MM.1S (cell line): ENCODE data around the gene RAB20.

Source experiments
- DNase-seq: peaks from one replicate; pipeline ENCODE4 v3.0.0-alpha.2; 2015
- H2AFZ ChIP-seq: fragments of 300-600 bp; sonication (generic); 2 replicates; pipeline ENCODE4 v1.6.0; 2016; ENCODE audit warnings: antibody characterized with exemption, low read length
- H3F3A ChIP-seq: fragments of 300-600 bp; sonication (generic); 2 replicates; pipeline ENCODE4 v1.6.1; 2016; ENCODE audit warnings: mild to moderate bottlenecking, antibody characterized with exemption, low read length, moderate library complexity, mixed read lengths; ENCODE audit not compliant: insufficient read depth
- H3K27ac ChIP-seq: fragments of 300-600 bp; sonication (generic); 2 replicates; pipeline ENCODE4 v1.5.1; 2016; ENCODE audit warnings: mild to moderate bottlenecking, low read length
- H3K27me3 ChIP-seq: fragments of 300-600 bp; sonication (generic); replicated peaks from 2 replicates; pipeline ENCODE4 v1.6.0; 2016; ENCODE audit warnings: low read length; ENCODE audit not compliant: insufficient read depth
- H3K36me3 ChIP-seq: fragments of 300-600 bp; sonication (generic); replicated peaks from 2 replicates; pipeline ENCODE4 v1.6.1; 2016; ENCODE audit warnings: mild to moderate bottlenecking, low read length, mixed read lengths; ENCODE audit not compliant: insufficient read depth
- H3K4me1 ChIP-seq: fragments of 300-600 bp; sonication (generic); 2 replicates; pipeline ENCODE4 v1.6.1; 2016; ENCODE audit warnings: low read length, mixed read lengths
- H3K4me2 ChIP-seq: fragments of 300-600 bp; sonication (generic); 2 replicates; pipeline ENCODE4 v1.6.0; 2016; ENCODE audit warnings: low read depth, low read length
- H3K4me3 ChIP-seq: fragments of 300-600 bp; sonication (generic); 2 replicates; pipeline ENCODE4 v1.5.1; 2016; ENCODE audit warnings: low read length, mixed read lengths
- H3K79me2 ChIP-seq: fragments of 300-600 bp; sonication (generic); 2 replicates; pipeline ENCODE4 v1.6.1; 2016; ENCODE audit warnings: mixed run types, low read length, mixed read lengths
- H3K9ac ChIP-seq: fragments of 300-600 bp; sonication (generic); 2 replicates; pipeline ENCODE4 v1.6.1; 2016; ENCODE audit warnings: low read length, mixed read lengths
- H3K9me2 ChIP-seq: fragments of 300-600 bp; sonication (generic); replicated peaks from 2 replicates; pipeline ENCODE4 v1.6.1; 2016; ENCODE audit warnings: mild to moderate bottlenecking, low read length, mixed read lengths; ENCODE audit not compliant: insufficient read depth
- H3K9me3 ChIP-seq: fragments of 300-600 bp; sonication (generic); replicated peaks from 2 replicates; pipeline ENCODE4 v1.6.1; 2016; ENCODE audit warnings: mild to moderate bottlenecking, low read length, mixed read lengths; ENCODE audit not compliant: insufficient read depth
- H4K20me1 ChIP-seq: fragments of 300-600 bp; sonication (generic); 2 replicates; pipeline ENCODE4 v1.6.1; 2016; ENCODE audit warnings: mild to moderate bottlenecking, low read length, moderate library complexity, mixed read lengths; ENCODE audit not compliant: insufficient read depth
- CTCF ChIP-seq: fragments of 300-600 bp; sonication (generic); IDR thresholded peaks from 2 replicates; pipeline ENCODE4 v1.5.1; 2016; ENCODE audit warnings: antibody characterized with exemption, low read length, mixed read lengths
- EZH2 ChIP-seq: fragments of 300-600 bp; sonication (generic); optimal IDR thresholded peaks from 2 replicates; pipeline ENCODE3; 2017; ENCODE audit warnings: low read depth, mild to moderate bottlenecking, antibody characterized with exemption, low read length, mixed read lengths
- EZH2phosphoT487 ChIP-seq: fragments of 300-600 bp; sonication (generic); IDR thresholded peaks from 2 replicates; pipeline ENCODE4 v1.6.1; 2018; ENCODE audit warnings: antibody characterized with exemption, low read length

The RAB20 gene

GRCh38 chr13:110480161-110480560 lies 81.4 kb downstream of the RAB20 start:
- Histone ChIP-seq H4K20me1 (no peaks in the 10 kb centered on the region), H3K36me3 (no peaks in the 10 kb centered on the region), H3K4me2 (no peak overlapping the region), H3K9ac (no peak overlapping the region), H3K79me2 (no peaks in the 10 kb centered on the region), H3K4me3 (no peak overlapping the region), H2AFZ (no peak overlapping the region), H3K27ac (no peak overlapping the region), H3F3A (no peaks in the 10 kb centered on the region), H3K27me3 (no peaks in the 10 kb centered on the region), H3K9me3 (no peaks in the 10 kb centered on the region), H3K9me2 (no peaks in the 10 kb centered on the region), H3K4me1 (no peaks in the 10 kb centered on the region)
- TF ChIP-seq EZH2phosphoT487 = no peak
- no peak for TF ChIP-seq EZH2
- TF ChIP-seq CTCF = no peak
- DNase-seq = no peak

GRCh38 chr13:110479648-110480047 lies 81.9 kb downstream of the RAB20 start:
- no peaks in the 10 kb centered on the region for H3K27me3 ChIP-seq
- no peaks in the 10 kb centered on the region for H3K79me2 ChIP-seq
- no peaks in the 10 kb centered on the region for H3K9me2 ChIP-seq
- H3K4me2 ChIP-seq = no peak overlapping the region
- H3K4me3 ChIP-seq = no peak overlapping the region
- no peaks in the 10 kb centered on the region for H3F3A ChIP-seq
- H3K27ac ChIP-seq = no peak overlapping the region
- no peak for DNase-seq
- no peak overlapping the region for H3K9ac ChIP-seq
- H3K36me3 ChIP-seq = no peaks in the 10 kb centered on the region
- H3K4me1 ChIP-seq = no peaks in the 10 kb centered on the region
- no peaks in the 10 kb centered on the region for H4K20me1 ChIP-seq
- TF ChIP-seq EZH2phosphoT487 (no peak), EZH2 (no peak), CTCF (no peak)
- H2AFZ ChIP-seq = no peak overlapping the region
- no peaks in the 10 kb centered on the region for H3K9me3 ChIP-seq

GRCh38 chr13:110479215-110479545 lies 82.3 kb downstream of the RAB20 start:
- no peaks in the 10 kb centered on the region for H3K4me1 ChIP-seq
- no peaks in the 10 kb centered on the region for H3K9me2 ChIP-seq
- H3K4me2 ChIP-seq = no peak overlapping the region
- no peaks in the 10 kb centered on the region for H3K79me2 ChIP-seq
- TF ChIP-seq CTCF (no peak), EZH2 (no peak), EZH2phosphoT487 (no peak)
- H2AFZ ChIP-seq = no peak overlapping the region
- H4K20me1 ChIP-seq = no peaks in the 10 kb centered on the region
- H3F3A ChIP-seq = no peaks in the 10 kb centered on the region
- DNase-seq = no peak
- H3K9me3 ChIP-seq = no peaks in the 10 kb centered on the region
- H3K27ac ChIP-seq = no peak overlapping the region
- H3K36me3 ChIP-seq = no peaks in the 10 kb centered on the region
- H3K27me3 ChIP-seq = no peaks in the 10 kb centered on the region
- no peak overlapping the region for H3K4me3 ChIP-seq
- no peak overlapping the region for H3K9ac ChIP-seq
